Measurements from ENCODE around the gene TRIM14. TPM values are rescaled to one million over a fixed set of nuclear protein-coding genes. Genes with fewer than 3 reads are reported as not detected.
"Not testable (repeated sequence)": the region's sequence is repeated elsewhere in the genome, so short reads cannot be mapped to it uniquely, and the experiment has no call there.

TRIM14 gene
- total RNA-seq, 2 experiments from 2014 or later: 99.4 to 101 TPM

DNA sequence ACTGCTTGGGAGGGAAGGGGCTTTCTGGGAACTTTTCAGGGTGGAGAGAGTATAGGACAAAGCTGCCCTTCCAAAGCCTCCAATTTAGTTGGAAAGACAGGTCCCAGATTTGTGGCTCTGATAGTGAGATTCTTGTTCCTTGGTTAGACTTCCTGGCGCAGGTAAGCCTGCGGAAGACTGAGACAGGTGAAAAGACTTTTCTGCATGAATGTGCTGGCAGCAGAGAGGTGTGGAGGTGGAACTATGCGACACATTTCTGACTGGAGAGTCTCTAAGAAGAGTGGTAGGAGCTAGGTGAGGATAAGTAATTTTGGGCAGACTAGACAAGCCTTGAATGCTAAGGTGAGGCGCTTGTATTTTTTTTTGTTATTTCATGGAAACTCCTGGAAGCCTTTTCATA, 32.6 kb downstream of the TRIM14 start:
- peaks cover 77% of the 10 kb centered on the region for H3K36me3 Mint-ChIP-seq (ENCODE audit: low read depth)
- DNase-seq: no peak
- peak overlapping the region; percentile 20 for H3K4me3 Mint-ChIP-seq
- H3K9me3 Mint-ChIP-seq: no peaks in the 10 kb centered on the region
- H3K4me1 Mint-ChIP-seq: peaks cover 42% of the 10 kb centered on the region
- POLR2A ChIA-PET: interaction anchor here (0.7 to 3.2 kb wide), 4 partner anchors 9 to 179 kb away, joined by 3 to 14 read pairs (median 4); partner anchors contain the start of gene TRIM14
- no peaks in the 10 kb centered on the region for H3K27me3 Mint-ChIP-seq
- CTCF ChIA-PET: interaction anchor here (1.2 to 1.7 kb wide), 2 partner anchors 11 to 15 kb away, joined by 3 to 4 read pairs; no protein-coding TSS in a partner anchor
- H3K27ac Mint-ChIP-seq: peak overlapping the region; percentile 46

DNA sequence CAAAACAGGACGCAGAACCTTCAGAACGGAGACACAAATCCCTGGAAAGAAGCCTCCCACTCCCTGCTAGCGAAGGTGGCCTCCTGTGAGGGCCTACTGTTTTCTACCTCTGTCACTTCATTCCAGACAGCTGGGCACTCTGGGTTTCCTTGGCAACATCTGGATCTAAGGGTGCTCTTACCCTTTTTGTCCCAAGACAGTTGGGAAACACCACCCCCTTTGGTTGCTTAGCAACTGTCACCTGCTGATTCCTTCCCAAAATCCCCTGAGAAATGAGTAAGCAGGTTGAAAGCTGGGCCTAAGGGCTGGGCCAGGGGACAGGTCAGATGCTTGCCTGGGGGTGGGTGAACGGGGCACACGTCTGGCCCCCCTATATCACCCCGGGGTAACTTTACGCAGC, 33.1 kb downstream of the TRIM14 start:
- Mint-ChIP-seq H3K36me3 (ENCODE audit: low read depth) (peaks cover 79% of the 10 kb centered on the region), H3K4me1 (peaks cover 47% of the 10 kb centered on the region), H3K27me3 (no peaks in the 10 kb centered on the region), H3K27ac (peak overlapping the region; percentile 11), H3K4me3 (no peak overlapping the region), H3K9me3 (no peaks in the 10 kb centered on the region)
- DNase-seq: no peak
- POLR2A ChIA-PET: interaction anchor here (0.7 to 3.2 kb wide), 4 partner anchors 9 to 180 kb away, joined by 3 to 14 read pairs (median 4); partner anchors contain the start of gene TRIM14
- CTCF ChIA-PET: no interaction called here

DNA sequence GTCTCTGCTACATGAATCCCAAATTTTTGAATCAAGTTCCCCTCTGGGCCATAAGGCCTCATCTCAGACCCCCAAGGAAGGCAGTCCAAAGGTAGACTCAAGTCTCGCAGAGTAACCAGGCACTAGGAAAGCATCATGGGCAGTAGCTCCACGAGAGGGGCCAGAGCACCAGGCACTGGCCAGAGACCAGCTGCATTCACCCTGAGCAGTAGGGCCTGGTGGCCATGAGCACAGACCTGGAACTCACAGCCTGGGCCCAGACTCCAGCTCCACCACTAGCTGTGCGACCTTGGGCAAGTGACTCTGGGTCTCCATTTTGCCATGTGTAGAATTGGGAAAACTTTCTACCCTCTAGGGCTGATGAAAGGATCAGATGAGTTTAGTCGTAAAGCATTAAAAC, 34.0 kb downstream of the TRIM14 start:
- POLR2A ChIA-PET: interaction anchor here (0.7 to 3.2 kb wide), 5 partner anchors 12 to 102 kb away, joined by 3 to 14 read pairs (median 7); partner anchors contain the start of genes ANP32B, NANS and TRIM14
- Mint-ChIP-seq H3K9me3 (no peaks in the 10 kb centered on the region), H3K27me3 (no peaks in the 10 kb centered on the region), H3K36me3 (ENCODE audit: low read depth) (peaks cover 81% of the 10 kb centered on the region), H3K4me3 (no peak overlapping the region), H3K4me1 (peaks cover 48% of the 10 kb centered on the region), H3K27ac (no peak overlapping the region)
- DNase-seq: no peak
- CTCF ChIA-PET: no interaction called here

DNA sequence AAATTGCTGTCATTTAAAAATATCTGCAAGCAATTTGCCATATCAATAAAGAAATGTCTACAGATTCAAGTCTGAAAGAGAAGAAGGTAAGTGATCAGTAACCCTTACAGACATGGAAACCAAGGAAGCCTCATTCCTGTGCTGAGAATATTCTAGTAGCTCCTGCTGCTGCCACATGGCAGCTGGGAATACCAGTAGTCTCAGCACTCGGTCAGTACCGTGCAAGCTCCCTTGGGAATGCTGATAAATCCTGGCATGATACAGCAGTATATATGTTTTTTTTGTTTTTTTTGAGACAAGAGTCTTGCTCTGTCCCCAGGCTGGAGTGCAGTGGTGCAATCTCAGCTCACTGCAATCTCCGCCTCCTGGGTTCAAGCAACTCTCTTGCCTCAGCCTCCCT, 34.6 kb downstream of the TRIM14 start:
- Mint-ChIP-seq H3K27ac (no peak overlapping the region), H3K4me1 (peaks cover 42% of the 10 kb centered on the region), H3K27me3 (no peaks in the 10 kb centered on the region), H3K4me3 (no peak overlapping the region), H3K36me3 (ENCODE audit: low read depth) (peaks cover 79% of the 10 kb centered on the region), H3K9me3 (no peaks in the 10 kb centered on the region)
- DNase-seq: no peak
- ChIA-PET POLR2A (interaction anchor here (0.7 to 3.2 kb wide), 6 partner anchors 9 to 162 kb away, joined by 3 to 14 read pairs (median 5); partner anchors contain the start of genes NANS, TRIM14 and TRMO), CTCF (no interaction called here)

DNA sequence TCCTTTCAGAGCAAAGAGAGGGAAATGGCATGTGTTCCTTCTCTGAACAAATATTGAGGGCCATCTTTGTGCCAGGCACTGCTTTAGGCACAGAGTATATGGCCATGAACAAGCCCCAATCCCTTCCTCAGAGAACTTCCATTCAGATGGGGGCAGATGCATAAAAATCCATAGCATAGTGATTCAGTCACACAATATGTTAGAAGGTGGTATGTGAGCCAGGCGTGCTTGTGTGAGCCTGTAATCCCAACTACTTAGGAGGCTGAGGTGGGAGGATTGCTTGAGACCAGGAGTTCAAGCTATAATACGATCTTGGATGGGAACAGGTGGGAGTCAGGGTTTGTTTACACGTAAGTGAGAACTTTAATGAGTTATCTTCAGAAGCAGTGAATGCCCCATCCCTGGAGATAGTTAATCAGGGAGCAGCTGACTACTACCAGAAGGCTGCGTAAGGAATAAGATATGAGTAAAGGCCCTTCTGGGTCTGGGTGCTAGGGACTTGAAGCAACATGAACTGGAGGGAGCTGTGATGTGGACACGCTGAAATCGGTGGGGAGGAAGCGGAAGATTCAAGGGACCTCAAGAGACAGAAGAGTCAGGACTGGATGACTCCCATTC, 35.3 kb downstream of the TRIM14 start:
- DNase-seq: no peak
- no peak overlapping the region for H3K4me3 Mint-ChIP-seq
- no peaks in the 10 kb centered on the region for H3K27me3 Mint-ChIP-seq
- H3K27ac Mint-ChIP-seq: peak overlapping the region; percentile 41
- peaks cover 80% of the 10 kb centered on the region for H3K36me3 Mint-ChIP-seq (ENCODE audit: low read depth)
- CTCF ChIA-PET: no interaction called here
- H3K4me1 Mint-ChIP-seq: peaks cover 42% of the 10 kb centered on the region
- H3K9me3 Mint-ChIP-seq: no peaks in the 10 kb centered on the region
- POLR2A ChIA-PET: interaction anchor here (0.8 to 2.1 kb wide), 5 partner anchors 10 to 161 kb away, joined by 3 to 9 read pairs (median 7); partner anchors contain the start of genes NANS and TRMO

DNA sequence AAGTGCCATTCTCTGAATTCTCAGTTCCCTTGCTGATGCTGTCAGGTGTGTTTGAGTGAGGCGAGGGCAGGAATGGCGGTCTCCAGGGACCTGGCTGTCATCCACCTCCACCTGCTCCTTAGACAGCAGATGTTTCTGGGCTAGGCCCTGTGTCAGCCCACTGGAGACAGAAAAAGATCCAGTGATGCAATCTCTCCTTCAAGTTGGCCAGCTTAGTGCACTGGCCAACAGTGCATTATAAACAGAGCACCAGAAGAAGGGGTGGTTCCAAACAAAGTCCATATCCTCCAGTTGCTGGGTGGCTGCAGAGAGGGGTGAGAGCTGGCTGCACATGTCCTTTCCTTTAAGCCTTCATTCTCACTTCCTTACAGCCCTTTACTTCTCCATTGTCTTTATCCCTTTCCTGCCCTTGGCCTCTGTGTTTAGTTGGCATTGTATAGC, 35.9 kb downstream of the TRIM14 start:
- peak overlapping the region; percentile 66 for H3K27ac Mint-ChIP-seq
- H3K9me3 Mint-ChIP-seq: no peaks in the 10 kb centered on the region
- ChIA-PET POLR2A (interaction anchor here (1.1 to 2.1 kb wide), 2 partner anchors 10 to 15 kb away, joined by 3 to 9 read pairs; no protein-coding TSS in a partner anchor), CTCF (no interaction called here)
- DNase-seq: no peak
- H3K4me3 Mint-ChIP-seq: no peak overlapping the region
- H3K36me3 Mint-ChIP-seq (ENCODE audit: low read depth): peaks cover 78% of the 10 kb centered on the region
- H3K27me3 Mint-ChIP-seq: no peaks in the 10 kb centered on the region
- peaks cover 39% of the 10 kb centered on the region for H3K4me1 Mint-ChIP-seq

DNA sequence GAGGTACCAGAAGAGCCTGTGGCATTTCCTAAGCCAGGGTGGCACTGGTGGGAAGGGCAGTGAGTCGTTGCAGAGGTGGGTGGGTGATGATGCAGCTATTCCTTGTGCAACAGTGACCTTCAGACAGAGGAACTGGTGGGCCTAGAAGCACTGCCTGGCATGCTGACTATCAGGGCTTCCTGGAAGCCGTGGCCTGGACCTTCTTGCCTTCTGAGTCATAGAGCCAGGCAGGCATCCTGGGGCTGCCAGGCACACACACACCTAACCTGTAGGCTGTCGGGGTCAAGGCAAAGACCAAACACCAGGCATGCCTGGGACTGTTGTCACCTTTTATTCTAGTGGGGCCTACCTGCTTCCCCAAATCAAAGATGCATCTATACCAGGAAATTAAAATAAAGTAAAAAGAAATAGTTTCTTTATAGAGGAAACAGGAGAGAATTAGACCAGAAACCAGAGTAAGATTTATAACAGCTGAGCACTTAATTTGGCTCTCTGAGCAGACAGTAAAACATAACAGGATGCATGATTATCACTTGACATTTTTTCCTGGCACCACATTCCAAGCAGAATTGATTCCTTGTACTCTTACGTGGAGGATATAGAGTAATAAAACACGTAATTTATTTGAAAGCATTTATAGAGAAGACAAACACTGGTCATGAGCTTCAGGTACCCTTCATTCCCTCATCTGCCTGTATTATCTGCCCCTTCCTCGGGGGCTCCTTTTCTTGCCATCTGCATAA, 37.4 kb downstream of the TRIM14 start:
- H3K27me3 Mint-ChIP-seq: no peaks in the 10 kb centered on the region
- peak overlapping the region; percentile 66 for H3K27ac Mint-ChIP-seq
- DNase-seq: peak; percentile 53
- H3K4me1 Mint-ChIP-seq: peaks cover 46% of the 10 kb centered on the region
- ChIA-PET CTCF (interaction anchor here (1.0 to 1.8 kb wide), 2 partner anchors 8 to 37 kb away, joined by 3 to 5 read pairs; partner anchors contain the start of gene TRIM14), POLR2A (interaction anchor here (0.8 to 2.4 kb wide), 6 partner anchors 8 to 30 kb away, joined by 4 to 10 read pairs (median 6); no protein-coding TSS in a partner anchor)
- peaks cover 83% of the 10 kb centered on the region for H3K36me3 Mint-ChIP-seq (ENCODE audit: low read depth)
- no peaks in the 10 kb centered on the region for H3K9me3 Mint-ChIP-seq
- H3K4me3 Mint-ChIP-seq: no peak overlapping the region

DNA sequence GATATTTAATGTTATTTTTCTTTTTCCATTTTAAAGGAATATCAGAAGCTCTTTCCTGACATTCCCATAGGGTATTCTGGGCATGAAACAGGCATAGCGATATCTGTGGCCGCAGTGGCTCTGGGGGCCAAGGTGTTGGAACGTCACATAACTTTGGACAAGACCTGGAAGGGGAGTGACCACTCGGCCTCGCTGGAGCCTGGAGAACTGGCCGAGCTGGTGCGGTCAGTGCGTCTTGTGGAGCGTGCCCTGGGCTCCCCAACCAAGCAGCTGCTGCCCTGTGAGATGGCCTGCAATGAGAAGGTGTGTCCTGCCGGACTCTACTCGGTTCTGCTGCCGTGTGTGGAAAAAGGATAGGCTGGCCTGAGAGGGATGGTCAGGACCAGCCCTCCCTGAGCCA, 38.2 kb downstream of the TRIM14 start:
- Mint-ChIP-seq H3K9me3 (no peaks in the 10 kb centered on the region), H3K4me3 (no peak overlapping the region), H3K4me1 (peaks cover 54% of the 10 kb centered on the region), H3K27me3 (no peaks in the 10 kb centered on the region), H3K27ac (no peak overlapping the region), H3K36me3 (ENCODE audit: low read depth) (peaks cover 81% of the 10 kb centered on the region)
- CTCF ChIA-PET: interaction anchor here (1.8 kb wide), 1 partner anchor 38 kb away, joined by 5 read pairs; the partner anchor contains the start of gene TRIM14
- POLR2A ChIA-PET: interaction anchor here (0.7 to 2.4 kb wide), 7 partner anchors 9 to 176 kb away, joined by 3 to 10 read pairs (median 5); no protein-coding TSS in a partner anchor
- DNase-seq: no peak

DNA sequence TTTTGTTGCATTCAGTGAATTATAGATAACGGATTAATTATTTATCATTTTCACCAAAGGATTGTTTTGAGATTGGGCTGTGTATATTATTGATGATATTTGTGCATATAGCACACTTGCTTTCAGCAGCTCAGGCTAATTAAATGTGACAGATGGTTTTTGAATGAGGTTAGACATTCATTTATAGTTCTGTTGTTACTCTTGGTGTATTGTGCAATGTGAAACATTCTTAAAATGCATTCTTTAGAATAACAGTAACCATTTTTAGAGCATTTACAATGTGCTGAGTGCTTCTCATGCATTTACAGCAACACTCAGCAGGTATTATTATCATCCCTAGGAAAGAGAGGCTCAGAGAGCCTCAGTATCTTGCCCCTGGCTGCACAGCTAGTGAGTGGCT, 38.7 kb downstream of the TRIM14 start:
- Mint-ChIP-seq H3K27me3 (no peaks in the 10 kb centered on the region), H3K4me3 (no peak overlapping the region), H3K27ac (peak overlapping the region; percentile 26), H3K9me3 (no peaks in the 10 kb centered on the region), H3K36me3 (ENCODE audit: low read depth) (peaks cover 79% of the 10 kb centered on the region), H3K4me1 (peaks cover 59% of the 10 kb centered on the region)
- ChIA-PET CTCF (interaction anchor here (1.8 kb wide), 1 partner anchor 38 kb away, joined by 5 read pairs; the partner anchor contains the start of gene TRIM14), POLR2A (interaction anchor here (0.7 to 2.4 kb wide), 7 partner anchors 9 to 176 kb away, joined by 3 to 10 read pairs (median 5); no protein-coding TSS in a partner anchor)
- DNase-seq: no peak

DNA sequence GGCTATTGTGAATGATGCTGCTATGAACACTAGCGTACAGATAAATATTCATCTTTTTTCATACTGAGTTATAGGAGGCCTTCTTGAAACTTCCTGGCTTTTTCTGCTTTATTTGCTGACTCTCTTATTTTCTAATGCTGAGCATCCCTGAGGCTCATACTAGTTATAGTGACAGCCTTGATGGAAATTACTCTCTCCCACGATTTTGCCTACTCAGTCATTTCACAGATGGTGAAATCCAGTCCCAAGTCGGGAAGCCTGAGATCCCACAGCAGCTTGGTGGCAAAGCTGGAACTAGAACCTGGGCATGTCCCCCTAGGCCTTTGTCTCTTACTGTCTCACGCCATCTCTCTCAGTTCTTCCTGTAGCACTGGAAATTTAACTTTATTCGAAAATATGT, 40.1 kb downstream of the TRIM14 start:
- Mint-ChIP-seq H3K4me1 (peaks cover 72% of the 10 kb centered on the region), H3K4me3 (no peak overlapping the region), H3K27me3 (no peaks in the 10 kb centered on the region), H3K27ac (peak overlapping the region; percentile 49), H3K9me3 (no peaks in the 10 kb centered on the region), H3K36me3 (ENCODE audit: low read depth) (peaks cover 67% of the 10 kb centered on the region)
- POLR2A ChIA-PET: interaction anchor here (0.7 to 2.4 kb wide), 4 partner anchors 19 to 308 kb away, joined by 3 to 8 read pairs (median 4); no protein-coding TSS in a partner anchor
- DNase-seq: no peak
- CTCF ChIA-PET: interaction anchor here (0.6 to 1.0 kb wide), 3 partner anchors 23 to 175 kb away, joined by 3 to 4 read pairs (median 3); partner anchors contain the start of gene TRIM14

DNA sequence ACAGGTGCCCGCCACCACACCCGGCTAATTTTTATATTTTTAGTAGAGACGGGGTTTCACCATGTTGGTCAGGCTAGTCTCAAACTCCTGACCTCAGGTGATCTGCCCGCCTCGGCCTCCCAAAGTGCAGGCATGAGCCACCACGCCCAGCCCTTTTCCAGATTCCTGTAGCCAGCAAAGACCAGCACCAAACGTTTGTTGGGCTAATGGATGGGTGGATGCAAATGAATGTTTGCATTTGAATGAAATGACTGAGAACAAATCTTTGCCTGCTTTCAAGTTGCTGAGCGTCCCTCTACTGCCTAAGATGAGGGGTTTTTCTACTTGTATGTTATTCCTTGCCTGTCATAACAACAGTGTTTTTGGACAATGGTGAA, 42.5 kb downstream of the TRIM14 start:
- H3K27ac Mint-ChIP-seq: peak overlapping the region; percentile 93
- not testable (repeated sequence) for DNase-seq, H3K27me3 Mint-ChIP-seq, H3K4me3 Mint-ChIP-seq, H3K9me3 Mint-ChIP-seq
- CTCF ChIA-PET: interaction anchor here (1.0 to 1.9 kb wide), 2 partner anchors 17 to 42 kb away, joined by 4 to 6 read pairs; no protein-coding TSS in a partner anchor
- peaks cover 44% of the 10 kb centered on the region for H3K36me3 Mint-ChIP-seq (ENCODE audit: low read depth)
- POLR2A ChIA-PET: interaction anchor here (1.0 to 1.7 kb wide), 6 partner anchors 10 to 179 kb away, joined by 3 to 5 read pairs (median 4); partner anchors contain the start of gene TBC1D2
- peaks cover 52% of the 10 kb centered on the region for H3K4me1 Mint-ChIP-seq

DNA sequence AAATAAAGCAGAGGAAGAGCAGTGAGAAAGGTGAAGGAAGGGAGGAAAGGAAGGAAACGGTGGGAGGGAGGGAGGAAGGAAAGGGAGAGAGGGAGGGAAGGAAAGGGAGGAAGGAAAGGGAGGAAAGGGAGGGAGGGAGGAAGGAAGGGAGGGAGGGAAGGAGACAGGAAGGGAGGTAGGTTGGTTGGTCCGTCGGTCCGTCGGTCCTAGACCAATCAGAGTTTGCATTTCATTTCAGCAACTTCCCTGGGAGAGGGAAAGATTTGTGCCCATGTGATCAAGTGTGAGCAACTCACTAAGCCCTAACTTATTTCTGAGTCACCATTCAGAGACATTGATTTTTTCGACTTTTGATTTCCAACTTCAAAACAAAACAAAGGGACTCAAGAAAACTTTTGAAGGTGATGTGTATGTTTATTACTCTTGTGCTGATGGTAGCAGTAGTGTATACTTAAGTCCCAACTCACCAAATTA, 43.7 kb downstream of the TRIM14 start:
- ChIA-PET POLR2A (interaction anchor here (0.9 to 3.2 kb wide), 3 partner anchors 19 to 180 kb away, joined by 3 to 9 read pairs (median 4); partner anchors contain the start of genes NANS, TBC1D2 and TRIM14), CTCF (interaction anchor here (0.6 to 2.9 kb wide), 10 partner anchors 18 to 188 kb away, joined by 3 to 34 read pairs (median 3); partner anchors contain the start of genes TBC1D2 and TRIM14)
- H3K36me3 Mint-ChIP-seq (ENCODE audit: low read depth): peaks cover 36% of the 10 kb centered on the region
- peaks cover 44% of the 10 kb centered on the region for H3K4me1 Mint-ChIP-seq
- DNase-seq: peak; percentile 25
- peak overlapping the region; percentile 93 for H3K27ac Mint-ChIP-seq
- no peaks in the 10 kb centered on the region for H3K9me3 Mint-ChIP-seq
- peak overlapping the region; percentile 30 for H3K4me3 Mint-ChIP-seq
- H3K27me3 Mint-ChIP-seq: no peaks in the 10 kb centered on the region
